Testis (tissue), 3 donors: ENCODE measurements around the gene C11orf91. TPM values are rescaled to one million over a fixed set of nuclear protein-coding genes. Genes with fewer than 3 reads are reported as not detected.
"Not testable (repeated sequence)": the region's sequence is repeated elsewhere in the genome, so short reads cannot be mapped to it uniquely, and the experiment has no call there.

Experiments used
- DNase-seq: peaks from one replicate; pipeline ENCODE4 v3.0.0-alpha.2; 2019
- H3K27ac ChIP-seq, 2 donors: fragments of 200-600 bp; sonication (generic); one replicate each; pipeline ENCODE4 v1.5.1; 2019
- H3K27me3 ChIP-seq: fragments of 200-600 bp; sonication (generic); one replicate; pipeline ENCODE4 v1.5.1; 2019
- H3K36me3 ChIP-seq: fragments of 200-600 bp; sonication (generic); one replicate; pipeline ENCODE4 v1.5.1; 2017; ENCODE audit warnings: low read depth; ENCODE audit errors: missing control alignments
- H3K4me1 ChIP-seq: fragments of 200-600 bp; sonication (generic); one replicate; pipeline ENCODE4 v1.5.1; 2019
- H3K4me3 ChIP-seq, 2 donors: fragments of 200-600 bp; sonication (generic); one replicate each; pipeline ENCODE4 v1.5.1; 2017 to 2019
- H3K9me3 ChIP-seq: fragments of 200-600 bp; sonication (generic); one replicate; pipeline ENCODE4 v1.5.1; 2017
- CTCF ChIP-seq, 3 experiments: fragments of 450-650 bp in 2 of 3; fragments of 200-600 bp in 1 of 3; sonication (generic) in 1 of 3; IDR thresholded peaks; one replicate each; pipeline ENCODE4 v1.5.1; 2016 to 2019; ENCODE audit warnings: antibody characterized with exemption in 3 of 3, mild to moderate bottlenecking in 2 of 3, moderate library complexity in 1 of 3
- POLR2A ChIP-seq: fragments of 450-650 bp; IDR thresholded peaks from one replicate; pipeline ENCODE4 v1.6.1; 2017; ENCODE audit warnings: antibody characterized with exemption, mild to moderate bottlenecking, moderate library complexity
- WGBS, 2 donors: methylation state at CpG; one replicate each; pipeline ENCODE4 v1.1.5; 2018; 5-methylcytosine and 5-hydroxymethylcytosine counted together
- intact Hi-C: fragments of 100-400 bp; cut with DNase I; formaldehyde crosslinking; loops from one replicate; pipeline ENCODE4 v1.15.1; 2023; ENCODE audit warnings: low total_unique reads
- polyA plus RNA-seq: library from polyadenylated mRNA; stranded (reverse); fragments of 350-450 nt; fragmentation: Illumina TruSeq; extraction: RNeasy Lipid Tissue Mini Kit (QIAGEN cat#74804); gene quantifications from one replicate; pipeline ENCODE4 v1.2.3, GENCODE V29; 2014; ENCODE audit warnings: low read depth, low replicate concordance; ENCODE audit not compliant: insufficient read depth
- total RNA-seq, 2 donors: library from RNA; depleted of rRNA; stranded (reverse); fragments of >200 nt; gene quantifications; one replicate each; pipeline ENCODE4 v1.2.3, GENCODE V29; 2016

C11orf91 gene
- total and polyA plus RNA-seq, 3 donors from 2014 or later: 0.81 to 12.8 TPM; not detected in 1

GRCh38 chr11:33713151-33713855 is 12.7 kb upstream of the C11orf91 start:
- DNase-seq: no peak
- no peak overlapping the region for H3K4me3 ChIP-seq
- TF ChIP-seq POLR2A: no peak
- TF ChIP-seq CTCF (IDR thresholded peaks at IDR 0.05): no peak
- intact Hi-C loops: no loop called here
- H3K36me3 ChIP-seq: no peaks in the 10 kb centered on the region
- H3K27me3 ChIP-seq: no peaks in the 10 kb centered on the region
- no peaks in the 10 kb centered on the region for H3K9me3 ChIP-seq
- 52 to 73% methylated on average over 5 of the region's 5 CpGs for WGBS, 2 donors
- H3K27ac ChIP-seq: no peak overlapping the region
- peaks cover 7% of the 10 kb centered on the region for H3K4me1 ChIP-seq

GRCh38 chr11:33712436-33712835 is 11.8 kb upstream of the C11orf91 start:
- TF ChIP-seq CTCF (IDR thresholded peaks at IDR 0.05) (no peak), POLR2A (no peak)
- Histone ChIP-seq H3K27ac (no peak overlapping the region), H3K9me3 (no peaks in the 10 kb centered on the region), H3K36me3 (no peaks in the 10 kb centered on the region), H3K27me3 (no peaks in the 10 kb centered on the region), H3K4me1 (peaks cover 7% of the 10 kb centered on the region), H3K4me3 (no peak overlapping the region)
- intact Hi-C loops: no loop called here
- DNase-seq: no peak
- 70 to 71% methylated on average over 3 of the region's 3 CpGs for WGBS, 2 donors

- 50 to 60% methylated on average over 3 of the region's 3 CpGs for WGBS, 2 donors
- no peaks in the 10 kb centered on the region for H3K27me3 ChIP-seq
- no peak overlapping the region for H3K27ac ChIP-seq
- TF ChIP-seq POLR2A (no peak), CTCF (IDR thresholded peaks at IDR 0.05) (no peak)
- no peak overlapping the region for H3K4me3 ChIP-seq
- H3K36me3 ChIP-seq: no peaks in the 10 kb centered on the region
- H3K4me1 ChIP-seq: peaks cover 7% of the 10 kb centered on the region
- DNase-seq: no peak
- H3K9me3 ChIP-seq: no peaks in the 10 kb centered on the region
- intact Hi-C loops: no loop called here
These were observed 8.8 kb upstream of the C11orf91 start for GRCh38 chr11:33709466-33709865.

- H3K27ac ChIP-seq: no peak overlapping the region
- TF ChIP-seq POLR2A (no peak), CTCF (IDR thresholded peaks at IDR 0.05) (no peak)
- H3K36me3 ChIP-seq: no peaks in the 10 kb centered on the region
- no peaks in the 10 kb centered on the region for H3K9me3 ChIP-seq
- H3K27me3 ChIP-seq: no peaks in the 10 kb centered on the region
- no peak for DNase-seq
- intact Hi-C loops: no loop called here
- no peak overlapping the region for H3K4me3 ChIP-seq
- 84 to 87% methylated on average over 1 of the region's 1 CpG for WGBS, 2 donors
- H3K4me1 ChIP-seq: peaks cover 7% of the 10 kb centered on the region
These were observed 8.4 kb upstream of the C11orf91 start for GRCh38 chr11:33708985-33709384.

GRCh38 chr11:33707831-33708230 is 7.2 kb upstream of the C11orf91 start:
- H3K4me3 ChIP-seq, H3K27ac ChIP-seq, H3K9me3 ChIP-seq, DNase-seq, H3K27me3 ChIP-seq, H3K36me3 ChIP-seq, intact Hi-C loops, H3K4me1 ChIP-seq: not testable (repeated sequence)
- WGBS, 2 donors: 83 to 91% methylated on average over 2 of the region's 2 CpGs
